Measurements from ENCODE around the gene TATDN3.
"Not testable (repeated sequence)": the region's sequence is repeated elsewhere in the genome, so short reads cannot be mapped to it uniquely, and the experiment has no call there.

The TATDN3 gene

GRCh38 chr1:212858461-212859265 is 67.0 kb downstream of the TATDN3 start:
- H3F3A ChIP-seq (ENCODE audit: low read depth) = no peaks in the 10 kb centered on the region
- no peak for TF ChIP-seq CTCF (conservative IDR thresholded peaks at IDR 0.05; ENCODE audit: low read length)
- TF ChIP-seq EZH2phosphoT487 (IDR thresholded peaks at IDR 0.05; ENCODE audit: borderline replicate concordance) = no peak
- no peaks in the 10 kb centered on the region for H3K9me3 ChIP-seq (ENCODE audit: insufficient read depth, low read depth, low read length)
- no peaks in the 10 kb centered on the region for H3K27me3 ChIP-seq (ENCODE audit: insufficient read depth, low read length, poor library complexity, severe bottlenecking)
- H3K36me3 ChIP-seq (ENCODE audit: insufficient read depth, low read length) = no peaks in the 10 kb centered on the region
- H3K9ac ChIP-seq (ENCODE audit: low read depth, low read length, poor library complexity, severe bottlenecking) = peak overlapping the region; percentile 85
- peaks cover 74% of the 10 kb centered on the region for H3K79me2 ChIP-seq (ENCODE audit: insufficient read depth, low read length)
- peaks cover 50% of the 10 kb centered on the region for H3K4me1 ChIP-seq (ENCODE audit: insufficient read depth, low read length, poor library complexity, severe bottlenecking)
- H3K4me3 ChIP-seq (ENCODE audit: low read length, poor library complexity, severe bottlenecking) = peak overlapping the region; percentile 93
- H3K4me2 ChIP-seq (ENCODE audit: low read depth, low read length, poor library complexity, severe bottlenecking) = peak overlapping the region; percentile 98
- H4K20me1 ChIP-seq (ENCODE audit: insufficient read depth, low read length, poor library complexity, severe bottlenecking) = peaks cover 36% of the 10 kb centered on the region
- H2AFZ ChIP-seq (ENCODE audit: low read length) = peak overlapping the region; percentile 99
- no peaks in the 10 kb centered on the region for H3K9me2 ChIP-seq (replicated peaks; ENCODE audit: low read depth, low read length)

- Histone ChIP-seq H4K20me1 (ENCODE audit: insufficient read depth, low read length, poor library complexity, severe bottlenecking) (peaks cover 41% of the 10 kb centered on the region), H3K9ac (ENCODE audit: low read depth, low read length, poor library complexity, severe bottlenecking) (peak overlapping the region; percentile 85), H3K4me2 (ENCODE audit: low read depth, low read length, poor library complexity, severe bottlenecking) (peak overlapping the region; percentile 98), H3K9me2 (replicated peaks; ENCODE audit: low read depth, low read length) (no peaks in the 10 kb centered on the region), H3K4me1 (ENCODE audit: insufficient read depth, low read length, poor library complexity, severe bottlenecking) (peaks cover 59% of the 10 kb centered on the region), H3K27me3 (ENCODE audit: insufficient read depth, low read length, poor library complexity, severe bottlenecking) (no peaks in the 10 kb centered on the region), H3K36me3 (ENCODE audit: insufficient read depth, low read length) (no peaks in the 10 kb centered on the region), H2AFZ (ENCODE audit: low read length) (no peak overlapping the region), H3K4me3 (ENCODE audit: low read length, poor library complexity, severe bottlenecking) (peak overlapping the region; percentile 93), H3K9me3 (ENCODE audit: insufficient read depth, low read depth, low read length) (no peaks in the 10 kb centered on the region), H3F3A (ENCODE audit: low read depth) (no peaks in the 10 kb centered on the region), H3K79me2 (ENCODE audit: insufficient read depth, low read length) (peaks cover 91% of the 10 kb centered on the region)
- TF ChIP-seq EZH2phosphoT487 (IDR thresholded peaks at IDR 0.05; ENCODE audit: borderline replicate concordance) (no peak), CTCF (conservative IDR thresholded peaks at IDR 0.05; ENCODE audit: low read length) (no peak)
These were observed 69.3 kb downstream of the TATDN3 start for GRCh38 chr1:212860713-212861581.

GRCh38 chr1:212862111-212862690 is 70.5 kb downstream of the TATDN3 start:
- Histone ChIP-seq H3K4me2 (ENCODE audit: low read depth, low read length, poor library complexity, severe bottlenecking) (peak overlapping the region; percentile 68), H3K36me3 (ENCODE audit: insufficient read depth, low read length) (peaks cover 3% of the 10 kb centered on the region; the same call in 1 of the 2 replicates), H3K9me2 (replicated peaks; ENCODE audit: low read depth, low read length) (no peaks in the 10 kb centered on the region), H3F3A (ENCODE audit: low read depth) (no peaks in the 10 kb centered on the region), H3K9ac (ENCODE audit: low read depth, low read length, poor library complexity, severe bottlenecking) (no peak overlapping the region), H3K9me3 (ENCODE audit: insufficient read depth, low read depth, low read length) (no peaks in the 10 kb centered on the region), H4K20me1 (ENCODE audit: insufficient read depth, low read length, poor library complexity, severe bottlenecking) (peaks cover 41% of the 10 kb centered on the region), H3K79me2 (ENCODE audit: insufficient read depth, low read length) (peaks cover 81% of the 10 kb centered on the region), H2AFZ (ENCODE audit: low read length) (no peak overlapping the region), H3K27me3 (ENCODE audit: insufficient read depth, low read length, poor library complexity, severe bottlenecking) (no peaks in the 10 kb centered on the region), H3K4me1 (ENCODE audit: insufficient read depth, low read length, poor library complexity, severe bottlenecking) (peaks cover 48% of the 10 kb centered on the region), H3K4me3 (ENCODE audit: low read length, poor library complexity, severe bottlenecking) (peak overlapping the region; percentile 59)
- TF ChIP-seq CTCF (conservative IDR thresholded peaks at IDR 0.05; ENCODE audit: low read length) (no peak), EZH2phosphoT487 (IDR thresholded peaks at IDR 0.05; ENCODE audit: borderline replicate concordance) (no peak)

- H3K36me3 ChIP-seq (ENCODE audit: insufficient read depth, low read length); H3K27me3 ChIP-seq (ENCODE audit: insufficient read depth, low read length, poor library complexity, severe bottlenecking); H2AFZ ChIP-seq (ENCODE audit: low read length); H3K9me2 ChIP-seq (replicated peaks; ENCODE audit: low read depth, low read length); H3K9ac ChIP-seq (ENCODE audit: low read depth, low read length, poor library complexity, severe bottlenecking); H3K9me3 ChIP-seq (ENCODE audit: insufficient read depth, low read depth, low read length); H3F3A ChIP-seq (ENCODE audit: low read depth): not testable (repeated sequence)
- H3K79me2 ChIP-seq (ENCODE audit: insufficient read depth, low read length) = peaks cover 72% of the 10 kb centered on the region
- peaks cover 41% of the 10 kb centered on the region for H4K20me1 ChIP-seq (ENCODE audit: insufficient read depth, low read length, poor library complexity, severe bottlenecking)
- H3K4me2 ChIP-seq (ENCODE audit: low read depth, low read length, poor library complexity, severe bottlenecking) = peak overlapping the region; percentile 68
- H3K4me3 ChIP-seq (ENCODE audit: low read length, poor library complexity, severe bottlenecking) = peak overlapping the region; percentile 59
- H3K4me1 ChIP-seq (ENCODE audit: insufficient read depth, low read length, poor library complexity, severe bottlenecking) = peaks cover 44% of the 10 kb centered on the region
These were observed 71.7 kb downstream of the TATDN3 start for GRCh38 chr1:212863345-212863744.
